HepG2 (cell line): ENCODE results near the gene PDLIM5. TPM values are rescaled to one million over a fixed set of nuclear protein-coding genes. Genes with fewer than 3 reads are reported as not detected.

ENCODE experiments used
- ATAC-seq: fragments of 200-7000 bp; cut with Tn5 transposase; 3 replicates; pipeline ENCODE4 v1.9.1; 2020; ENCODE audit warnings: mild to moderate bottlenecking, moderate library complexity
- BruUV-seq: library from RNA; stranded (reverse); fragments of 400-500 nt; replicated peaks from 2 replicates; lab custom pipeline; 2021; lab: Mats Ljungman, UMichigan
- CTCF ChIA-PET: fragments of 300-600 bp; formaldehyde crosslinking; extraction: SDS; loops from one replicate; lab custom pipeline; 2021; ENCODE audit warnings: low total read pairs, inconsistent platforms, low intra/inter-chr PET ratio; lab: Yijun Ruan, JAX
- POLR2A ChIA-PET: fragments of 350-600 bp; sonication (Branson Sonifier 250); formaldehyde crosslinking; loops from one replicate; lab custom pipeline; 2020; ENCODE audit warnings: antibody characterized with exemption, inconsistent platforms; lab: Yijun Ruan, JAX
- DNase-seq: peaks from one replicate; pipeline ENCODE4 v3.0.0-alpha.2; 2015; ENCODE audit warnings: low spot score
- FAIRE-seq: peaks from 3 replicates; lab custom pipeline; 2011; peaks lifted over from hg19 to GRCh38; lab: Jason Lieb, UNC
- H2AFZ ChIP-seq: one replicate; pipeline ENCODE4 v1.6.1; 2011; ENCODE audit warnings: low read length, inconsistent platforms
- H3K27ac ChIP-seq: fragments of 300-600 bp; 3 replicates; pipeline ENCODE4 v1.8.0; 2011; ENCODE audit warnings: mixed run types, mild to moderate bottlenecking, mixed read lengths, low read length, inconsistent platforms; ENCODE audit not compliant: insufficient read depth; ENCODE audit errors: extremely low read length
- H3K27me3 ChIP-seq, 2 experiments: fragments of 200-600 bp in 1 of 2; 2 replicates in 1 of 2; 3 replicates in 1 of 2; pipeline versions ENCODE4 v1.6.0 to v1.8.0; 2011; ENCODE audit warnings: low read length in 2 of 2, mild to moderate bottlenecking in 2 of 2, moderate library complexity in 2 of 2, inconsistent platforms in 1 of 2; ENCODE audit not compliant: insufficient read depth in 2 of 2, control insufficient read depth in 1 of 2
- H3K36me3 ChIP-seq, 2 experiments: fragments of 200-600 bp in 1 of 2; replicated peaks in 1 of 2; 2 replicates in 1 of 2; 3 replicates in 1 of 2; pipeline versions ENCODE4 v1.5.1 to v1.8.0; 2011; ENCODE audit warnings: low read length in 2 of 2, inconsistent platforms in 1 of 2; ENCODE audit not compliant: insufficient read depth in 2 of 2, control insufficient read depth in 1 of 2
- H3K4me1 ChIP-seq: 2 replicates; pipeline ENCODE4 v1.5.1; 2012; ENCODE audit warnings: low read length, inconsistent platforms; ENCODE audit not compliant: insufficient read depth
- H3K4me2 ChIP-seq: 2 replicates; pipeline ENCODE4 v1.6.0; 2011; ENCODE audit warnings: low read depth, low read length, inconsistent platforms
- H3K4me3 ChIP-seq, 3 experiments: fragments of 200-600 bp in 1 of 3; sonication (generic), shearing (Covaris generic) in 1 of 3; replicated peaks in 1 of 3; 2 replicates each; pipeline ENCODE4 v1.5.1; 2011 to 2016; ENCODE audit warnings: low read length in 3 of 3, inconsistent platforms in 2 of 3, low read depth in 2 of 3, mild to moderate bottlenecking in 2 of 3, control low read depth in 1 of 3, mixed read lengths in 1 of 3; ENCODE audit not compliant: insufficient read depth in 1 of 3
- H3K79me2 ChIP-seq: one replicate; pipeline ENCODE4 v1.6.1; 2011; ENCODE audit warnings: low read length, inconsistent platforms; ENCODE audit not compliant: insufficient read depth
- H3K9ac ChIP-seq: 2 replicates; pipeline ENCODE4 v1.6.0; 2011; ENCODE audit warnings: mild to moderate bottlenecking, low read depth, low read length, inconsistent platforms; ENCODE audit not compliant: insufficient read depth
- H3K9me3 ChIP-seq: 2 replicates; pipeline ENCODE4 v1.5.1; 2012; ENCODE audit warnings: mild to moderate bottlenecking, low read length
- H4K20me1 ChIP-seq: 2 replicates; pipeline ENCODE4 v1.6.0; 2011; ENCODE audit warnings: inconsistent platforms, mild to moderate bottlenecking, low read length, moderate library complexity; ENCODE audit not compliant: insufficient read depth
- HNRNPL ChIP-seq: fragments of 200-400 bp; formaldehyde crosslinking; IDR thresholded peaks from 2 replicates; pipeline ENCODE4 v1.6.1; 2017; ENCODE audit warnings: mild to moderate bottlenecking, low read depth, low read length
- MYPOP ChIP-seq: sonication (generic); formaldehyde crosslinking; IDR thresholded peaks from 2 replicates; pipeline ENCODE4 v1.8.1; 2023; ENCODE audit warnings: mild to moderate bottlenecking, moderate library complexity, missing genetic modification reagents
- MZF1 ChIP-seq: sonication (generic); formaldehyde crosslinking; IDR thresholded peaks from 2 replicates; pipeline ENCODE4 v1.8.1; 2023; ENCODE audit warnings: mild to moderate bottlenecking, missing genetic modification reagents, borderline replicate concordance
- SMAD3 ChIP-seq: sonication (generic); formaldehyde crosslinking; IDR thresholded peaks from 2 replicates; pipeline ENCODE4 v1.4.0; 2020; ENCODE audit warnings: missing genetic modification reagents
- SPEN ChIP-seq: sonication (generic); formaldehyde crosslinking; IDR thresholded peaks from 2 replicates; pipeline ENCODE4 v1.5.1; 2020; ENCODE audit warnings: low read depth, mild to moderate bottlenecking, missing genetic modification reagents
- ZNF12 ChIP-seq: sonication (generic); formaldehyde crosslinking; IDR thresholded peaks from 2 replicates; pipeline ENCODE4 v1.5.0; 2020; ENCODE audit warnings: missing genetic modification reagents
- WGBS: methylation state at CpG from one replicate; pipeline ENCODE4 v1.1.6; 2017; ENCODE audit warnings: low lambda C conversion rate; 5-methylcytosine and 5-hydroxymethylcytosine counted together
- in situ Hi-C: cut with HindIII; loops from 2 replicates; pipeline ENCODE4 v1.10.0; 2017; ENCODE audit warnings: low pct_unique_long_range_greater_than_20kb; ENCODE audit not compliant: extremely low pct_ligation_motif_present
- intact Hi-C: fragments of 100-400 bp; cut with micrococcal nuclease; formaldehyde crosslinking; loops from one replicate; pipeline ENCODE4 v1.10.0; 2022; ENCODE audit not compliant: unreplicated experiment
- polyA plus RNA-seq, 8 experiments: library from polyadenylated mRNA; depleted of rRNA in 3 of 8; stranded (reverse) in 7 of 8; unstranded in 1 of 8; fragments of >200 nt; fragmentation: Illumina TruSeq in 4 of 8; extraction: Trizol in 4 of 8; gene quantifications; 2 replicates each; pipeline versions ENCODE4 v1.2.1 to v1.2.3, GENCODE V29; 2011 to 2016; ENCODE audit warnings: low read depth in 4 of 8, missing spikeins in 1 of 8, mixed read lengths in 1 of 8; ENCODE audit not compliant: insufficient read depth in 1 of 8
- total RNA-seq, 5 experiments: library from RNA; depleted of rRNA; stranded (reverse); fragments of >200 nt; fragmentation: Illumina TruSeq; extraction: Trizol; gene quantifications; 2 replicates each; pipeline ENCODE4 v1.2.3, GENCODE V29; 2016; ENCODE audit warnings: low read depth in 1 of 5
- TF ChIP-seq, protein P1 (sequence below): sonication (generic); formaldehyde crosslinking; IDR thresholded peaks from 2 replicates; pipeline ENCODE4 v1.4.0; 2020; ENCODE audit warnings: missing genetic modification reagents
- TF ChIP-seq, protein P2 (sequence below): fragments of 450-650 bp; IDR thresholded peaks from 2 replicates; pipeline ENCODE4 v1.6.1; 2016
- TF ChIP-seq, protein P3 (sequence below): IDR thresholded peaks from 2 replicates; pipeline ENCODE4 v1.6.1; 2016; ENCODE audit warnings: low read depth
- TF ChIP-seq, protein P4 (sequence below): sonication (generic); formaldehyde crosslinking; IDR thresholded peaks from 2 replicates; pipeline ENCODE4 v1.4.0; 2020; ENCODE audit warnings: mild to moderate bottlenecking, missing genetic modification reagents

PDLIM5 gene
- total and polyA plus RNA-seq, 2 of the 13 experiments (the other 11 are each of a cell fraction or from before 2014, with no cell fraction given) = 52.8 to 119 TPM

- intact Hi-C loops = loop anchor here (1.0 kb wide), 1 partner anchor 16 kb away; no protein-coding TSS in a partner anchor
- Histone ChIP-seq H2AFZ (no peak overlapping the region), H3K36me3 (no peaks in the 10 kb centered on the region), H3K4me3 (0 out of 6 replicates have a peak overlapping the region, but pooled peaks of 1 of the 3 experiments have one; percentile 10), H3K4me2 (peak overlapping the region; percentile 58), H3K9me3 (no peaks in the 10 kb centered on the region), H3K27me3 (no peaks in the 10 kb centered on the region; a peak in 1 of 5 replicates), H3K79me2 (peaks cover 97% of the 10 kb centered on the region), H3K4me1 (peaks cover 79% of the 10 kb centered on the region), H4K20me1 (peaks cover 19% of the 10 kb centered on the region; the same call in 1 of the 2 replicates), H3K9ac (no peak overlapping the region), H3K27ac (peak overlapping the region; percentile 37)
- CTCF ChIA-PET = no interaction called here
- ATAC-seq (no peak), FAIRE-seq (no peak), DNase-seq (no peak)
- no TSS peak for BruUV-seq
- in situ Hi-C loops = loop anchor here (10.0 kb wide), 1 partner anchor 87 kb away; no protein-coding TSS in a partner anchor
- POLR2A ChIA-PET = interaction anchor here (1.9 kb wide), 1 partner anchor 32 kb away, joined by 4 read pairs; no protein-coding TSS in a partner anchor
- 6% methylated on average over 1 of the region's 1 CpG for WGBS
- TF ChIP-seq ZNF12 = 0 out of 2 replicates have a peak, but pooled peaks have one; percentile 21
- no peak for TF ChIP-seq SMAD3 (CRISPR knock-in tag)
- TF ChIP-seq, protein P1, sequence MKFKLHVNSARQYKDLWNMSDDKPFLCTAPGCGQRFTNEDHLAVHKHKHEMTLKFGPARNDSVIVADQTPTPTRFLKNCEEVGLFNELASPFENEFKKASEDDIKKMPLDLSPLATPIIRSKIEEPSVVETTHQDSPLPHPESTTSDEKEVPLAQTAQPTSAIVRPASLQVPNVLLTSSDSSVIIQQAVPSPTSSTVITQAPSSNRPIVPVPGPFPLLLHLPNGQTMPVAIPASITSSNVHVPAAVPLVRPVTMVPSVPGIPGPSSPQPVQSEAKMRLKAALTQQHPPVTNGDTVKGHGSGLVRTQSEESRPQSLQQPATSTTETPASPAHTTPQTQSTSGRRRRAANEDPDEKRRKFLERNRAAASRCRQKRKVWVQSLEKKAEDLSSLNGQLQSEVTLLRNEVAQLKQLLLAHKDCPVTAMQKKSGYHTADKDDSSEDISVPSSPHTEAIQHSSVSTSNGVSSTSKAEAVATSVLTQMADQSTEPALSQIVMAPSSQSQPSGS (CRISPR knock-in tag) = no peak
- TF ChIP-seq MYPOP (CRISPR knock-in tag) = no peak
- no peak for TF ChIP-seq SPEN
- TF ChIP-seq, protein P2, sequence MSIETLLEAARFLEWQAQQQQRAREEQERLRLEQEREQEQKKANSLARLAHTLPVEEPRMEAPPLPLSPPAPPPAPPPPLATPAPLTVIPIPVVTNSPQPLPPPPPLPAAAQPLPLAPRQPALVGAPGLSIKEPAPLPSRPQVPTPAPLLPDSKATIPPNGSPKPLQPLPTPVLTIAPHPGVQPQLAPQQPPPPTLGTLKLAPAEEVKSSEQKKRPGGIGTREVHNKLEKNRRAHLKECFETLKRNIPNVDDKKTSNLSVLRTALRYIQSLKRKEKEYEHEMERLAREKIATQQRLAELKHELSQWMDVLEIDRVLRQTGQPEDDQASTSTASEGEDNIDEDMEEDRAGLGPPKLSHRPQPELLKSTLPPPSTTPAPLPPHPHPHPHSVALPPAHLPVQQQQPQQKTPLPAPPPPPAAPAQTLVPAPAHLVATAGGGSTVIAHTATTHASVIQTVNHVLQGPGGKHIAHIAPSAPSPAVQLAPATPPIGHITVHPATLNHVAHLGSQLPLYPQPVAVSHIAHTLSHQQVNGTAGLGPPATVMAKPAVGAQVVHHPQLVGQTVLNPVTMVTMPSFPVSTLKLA = no peak
- TF ChIP-seq, protein P3, sequence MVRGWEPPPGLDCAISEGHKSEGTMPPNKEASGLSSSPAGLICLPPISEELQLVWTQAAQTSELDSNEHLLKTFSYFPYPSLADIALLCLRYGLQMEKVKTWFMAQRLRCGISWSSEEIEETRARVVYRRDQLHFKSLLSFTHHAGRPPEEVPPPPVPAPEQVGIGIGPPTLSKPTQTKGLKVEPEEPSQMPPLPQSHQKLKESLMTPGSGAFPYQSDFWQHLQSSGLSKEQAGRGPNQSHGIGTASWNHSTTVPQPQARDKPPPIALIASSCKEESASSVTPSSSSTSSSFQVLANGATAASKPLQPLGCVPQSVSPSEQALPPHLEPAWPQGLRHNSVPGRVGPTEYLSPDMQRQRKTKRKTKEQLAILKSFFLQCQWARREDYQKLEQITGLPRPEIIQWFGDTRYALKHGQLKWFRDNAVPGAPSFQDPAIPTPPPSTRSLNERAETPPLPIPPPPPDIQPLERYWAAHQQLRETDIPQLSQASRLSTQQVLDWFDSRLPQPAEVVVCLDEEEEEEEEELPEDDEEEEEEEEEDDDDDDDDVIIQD = no peak
- no peak for TF ChIP-seq HNRNPL
- TF ChIP-seq MZF1 (CRISPR knock-in tag) = no peak
- TF ChIP-seq, protein P4, sequence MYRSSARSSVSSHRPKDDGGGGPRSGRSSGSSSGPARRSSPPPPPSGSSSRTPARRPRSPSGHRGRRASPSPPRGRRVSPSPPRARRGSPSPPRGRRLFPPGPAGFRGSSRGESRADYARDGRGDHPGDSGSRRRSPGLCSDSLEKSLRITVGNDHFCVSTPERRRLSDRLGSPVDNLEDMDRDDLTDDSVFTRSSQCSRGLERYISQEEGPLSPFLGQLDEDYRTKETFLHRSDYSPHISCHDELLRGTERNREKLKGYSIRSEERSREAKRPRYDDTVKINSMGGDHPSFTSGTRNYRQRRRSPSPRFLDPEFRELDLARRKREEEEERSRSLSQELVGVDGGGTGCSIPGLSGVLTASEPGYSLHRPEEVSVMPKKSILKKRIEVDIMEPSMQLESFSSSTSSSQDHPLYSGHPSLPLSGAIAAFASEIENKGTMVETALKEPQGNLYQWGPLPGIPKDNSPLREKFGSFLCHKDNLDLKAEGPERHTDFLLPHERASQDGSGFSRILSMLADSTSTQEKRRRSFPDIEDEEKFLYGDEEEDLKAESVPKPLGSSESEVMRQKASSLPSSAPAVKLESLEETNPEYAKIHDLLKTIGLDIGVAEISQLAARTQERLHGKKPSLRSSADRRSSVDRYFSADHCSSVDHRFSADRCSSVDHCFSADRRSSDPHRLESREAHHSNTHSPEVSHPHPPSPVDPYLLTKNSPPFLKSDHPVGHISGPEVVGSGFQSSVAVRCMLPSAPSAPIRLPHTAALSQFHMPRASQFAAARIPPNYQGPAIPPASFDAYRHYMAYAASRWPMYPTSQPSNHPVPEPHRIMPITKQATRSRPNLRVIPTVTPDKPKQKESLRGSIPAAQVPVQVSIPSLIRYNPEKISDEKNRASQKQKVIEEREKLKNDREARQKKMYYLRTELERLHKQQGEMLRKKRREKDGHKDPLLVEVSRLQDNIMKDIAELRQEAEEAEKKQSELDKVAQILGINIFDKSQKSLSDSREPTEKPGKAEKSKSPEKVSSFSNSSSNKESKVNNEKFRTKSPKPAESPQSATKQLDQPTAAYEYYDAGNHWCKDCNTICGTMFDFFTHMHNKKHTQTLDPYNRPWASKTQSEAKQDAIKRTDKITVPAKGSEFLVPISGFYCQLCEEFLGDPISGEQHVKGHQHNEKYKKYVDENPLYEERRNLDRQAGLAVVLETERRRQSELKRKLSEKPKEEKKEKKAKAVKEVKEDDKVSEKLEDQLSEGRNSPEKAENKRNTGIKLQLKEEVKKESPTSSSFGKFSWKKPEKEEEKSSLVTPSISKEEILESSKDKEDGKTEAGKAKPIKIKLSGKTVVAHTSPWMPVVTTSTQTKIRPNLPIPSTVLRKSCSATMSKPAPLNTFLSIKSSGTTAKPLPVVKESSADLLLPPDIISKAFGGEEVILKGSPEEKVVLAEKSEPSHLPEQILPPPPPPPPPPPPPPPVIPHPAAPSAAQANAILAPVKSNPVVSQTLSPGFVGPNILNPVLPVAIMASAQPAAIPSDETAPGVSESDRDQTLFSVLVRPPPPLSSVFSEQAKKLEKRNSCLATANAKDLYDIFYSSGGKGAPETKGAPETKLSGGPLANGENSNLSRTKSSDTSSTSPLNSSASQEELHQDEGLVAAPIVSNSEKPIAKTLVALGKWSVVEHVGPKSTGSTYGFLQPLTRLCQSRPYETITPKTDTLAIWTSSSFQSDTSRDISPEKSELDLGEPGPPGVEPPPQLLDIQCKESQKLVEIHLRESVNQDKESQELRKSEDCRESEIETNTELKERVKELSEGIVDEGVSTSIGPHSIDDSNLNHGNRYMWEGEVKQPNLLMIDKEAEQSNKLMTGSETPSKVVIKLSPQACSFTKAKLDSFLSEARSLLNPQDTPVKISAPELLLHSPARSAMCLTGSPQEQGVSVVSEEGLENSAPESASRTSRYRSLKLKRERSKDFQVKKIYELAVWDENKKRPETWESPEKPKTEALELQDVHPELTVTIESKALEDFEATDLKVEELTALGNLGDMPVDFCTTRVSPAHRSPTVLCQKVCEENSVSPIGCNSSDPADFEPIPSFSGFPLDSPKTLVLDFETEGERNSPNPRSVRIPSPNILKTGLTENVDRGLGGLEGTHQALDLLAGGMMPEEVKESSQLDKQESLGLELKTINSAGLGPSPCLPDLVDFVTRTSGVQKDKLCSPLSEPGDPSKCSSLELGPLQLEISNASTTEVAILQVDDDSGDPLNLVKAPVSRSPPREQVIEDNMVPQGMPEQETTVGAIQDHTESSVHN = no peak
Observed at GRCh38 chr4:94457692-94458106, 6.0 kb downstream of the PDLIM5 start.
